Islet of Langerhans (tissue), 1 donor: ENCODE measurements around the gene FBXO31.

Experiments used
- FAIRE-seq: peaks from one replicate; lab custom pipeline; 2011; peaks lifted over from hg19 to GRCh38; lab: Jason Lieb, UNC

Gene FBXO31

GRCh38 chr16:87278191-87279093 is 105.1 kb downstream of the FBXO31 start:
- no peak for FAIRE-seq
